Measurements from ENCODE around the gene CSDE1.

Gene CSDE1

GRCh38 chr1:114696810-114697209, 61.0 kb downstream of the CSDE1 start:
- DNase-seq, result no peak

DNA sequence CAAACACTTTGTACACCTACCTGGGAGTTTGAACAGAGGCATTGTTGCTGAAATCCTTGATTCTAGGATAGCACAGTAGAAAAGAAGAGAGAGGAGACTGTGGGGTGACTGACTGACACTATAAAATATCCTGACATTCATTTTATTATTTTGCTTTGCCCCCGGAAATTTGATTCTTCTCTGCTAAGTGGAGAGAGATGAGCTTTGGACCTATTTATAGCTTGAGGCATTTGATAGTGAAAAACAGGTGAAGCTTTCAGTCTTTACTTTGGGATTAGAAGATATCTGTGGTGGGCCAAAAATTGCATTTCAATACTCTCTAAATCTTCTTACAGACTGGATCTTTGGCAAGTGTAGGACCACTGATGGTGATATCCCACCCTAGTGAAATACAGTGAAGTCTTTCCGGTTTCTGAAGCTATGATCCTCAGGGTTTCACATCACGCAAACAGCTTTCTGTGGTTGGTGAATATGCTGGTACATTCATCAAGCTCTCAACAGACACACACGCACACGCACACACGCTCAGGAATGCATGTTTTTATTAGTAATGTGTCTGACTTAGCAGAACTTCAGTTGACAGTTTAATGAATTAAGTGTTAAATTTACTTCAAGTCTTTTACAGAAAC, 62.2 kb downstream of the CSDE1 start, which contains the start of gene AMPD1:
TSS of gene AMPD1 (minus strand) at position 117 of the 629 bp plus-strand sequence. CDS start at position 42, 75 bp downstream.
- no peak for DNase-seq

DNA sequence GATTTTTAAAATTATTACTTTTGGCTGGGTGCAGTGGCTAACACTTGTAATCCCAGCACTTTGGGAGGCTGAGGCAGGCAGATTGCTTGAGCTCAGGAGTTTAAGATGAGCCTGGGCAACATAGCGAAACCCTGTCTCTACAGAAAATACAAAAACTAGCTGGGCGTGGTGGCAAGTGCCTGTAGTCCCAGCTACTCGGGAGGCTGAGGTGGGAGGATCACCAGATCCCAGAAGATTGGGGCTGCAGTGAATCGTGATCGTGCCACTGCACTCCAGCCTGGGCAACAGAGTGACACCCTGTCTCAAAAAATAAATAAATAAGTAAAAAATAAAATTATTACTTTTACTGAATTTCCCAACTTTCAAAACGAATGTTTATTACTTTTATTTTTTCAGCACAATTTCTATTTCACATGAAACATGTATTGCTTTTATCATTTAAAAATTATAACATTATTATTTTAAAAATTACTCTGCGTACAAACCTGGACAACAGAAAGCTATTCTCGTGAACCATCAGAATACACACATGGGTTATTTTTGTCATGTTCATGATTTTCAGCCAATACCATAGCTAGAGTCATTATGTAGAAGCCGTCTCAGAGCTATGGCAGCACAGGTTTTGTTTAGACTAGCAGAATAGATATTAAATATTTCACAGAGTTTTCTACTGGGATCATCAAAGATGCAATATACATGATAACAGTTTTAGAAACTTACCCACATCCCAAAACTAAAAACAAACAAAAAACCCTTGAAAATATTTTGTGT, 63.1 kb downstream of the CSDE1 start:
- DNase-seq, result no peak

- DNase-seq, result no peak
Observed at GRCh38 chr1:114692947-114693346, 64.8 kb downstream of the CSDE1 start.

GRCh38 chr1:114691061-114691460, 66.7 kb downstream of the CSDE1 start:
- no peak for DNase-seq

- DNase-seq, result no peak
Observed at GRCh38 chr1:114690148-114690547, 67.6 kb downstream of the CSDE1 start.

- no peak for DNase-seq
Observed at GRCh38 chr1:114688526-114688925, 69.3 kb downstream of the CSDE1 start.

DNA sequence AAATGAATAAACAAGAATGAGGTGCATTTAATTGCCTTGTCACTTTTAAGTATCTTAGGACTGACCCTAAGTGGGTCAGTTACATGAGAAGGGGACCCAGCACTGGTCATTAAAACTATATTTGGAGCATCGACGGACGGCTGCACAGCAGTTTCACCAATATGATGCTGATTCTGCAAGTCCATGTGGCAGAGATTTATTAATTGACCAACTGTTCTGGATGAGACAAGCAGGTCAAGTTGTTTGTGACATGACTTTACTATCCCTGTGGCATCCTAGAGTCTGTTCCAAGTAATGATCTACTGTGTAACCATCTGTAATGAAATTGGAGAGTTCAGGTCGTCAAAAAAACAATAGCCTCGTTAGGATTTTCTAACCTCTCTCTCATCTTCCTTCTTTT, 71.9 kb downstream of the CSDE1 start:
- no peak for DNase-seq

DNA sequence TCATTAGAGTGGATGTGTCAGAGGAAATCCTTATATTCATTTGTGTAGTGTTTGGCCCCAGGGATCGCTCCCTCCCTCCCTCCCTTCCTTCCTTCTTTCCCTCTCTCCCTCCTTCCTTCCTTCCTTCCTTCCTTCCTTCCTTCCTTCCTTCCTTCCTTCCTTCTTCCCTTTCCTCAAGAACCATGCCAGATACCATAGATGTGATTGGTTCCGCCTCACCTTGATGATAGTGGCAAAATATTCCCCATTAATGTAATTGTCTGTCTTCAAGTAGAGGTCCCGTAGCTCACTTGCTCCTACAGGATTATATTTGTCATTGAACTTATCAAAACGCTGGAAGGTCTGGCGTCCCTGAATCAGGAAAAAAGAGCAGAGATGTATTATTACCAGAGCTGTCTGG, 80.1 kb downstream of the CSDE1 start:
- no peak for DNase-seq

- no peak for DNase-seq
Observed at GRCh38 chr1:114676115-114676514, 81.7 kb downstream of the CSDE1 start.

- no peak for DNase-seq
Observed at GRCh38 chr1:114671939-114672275, 85.9 kb downstream of the CSDE1 start.

DNA sequence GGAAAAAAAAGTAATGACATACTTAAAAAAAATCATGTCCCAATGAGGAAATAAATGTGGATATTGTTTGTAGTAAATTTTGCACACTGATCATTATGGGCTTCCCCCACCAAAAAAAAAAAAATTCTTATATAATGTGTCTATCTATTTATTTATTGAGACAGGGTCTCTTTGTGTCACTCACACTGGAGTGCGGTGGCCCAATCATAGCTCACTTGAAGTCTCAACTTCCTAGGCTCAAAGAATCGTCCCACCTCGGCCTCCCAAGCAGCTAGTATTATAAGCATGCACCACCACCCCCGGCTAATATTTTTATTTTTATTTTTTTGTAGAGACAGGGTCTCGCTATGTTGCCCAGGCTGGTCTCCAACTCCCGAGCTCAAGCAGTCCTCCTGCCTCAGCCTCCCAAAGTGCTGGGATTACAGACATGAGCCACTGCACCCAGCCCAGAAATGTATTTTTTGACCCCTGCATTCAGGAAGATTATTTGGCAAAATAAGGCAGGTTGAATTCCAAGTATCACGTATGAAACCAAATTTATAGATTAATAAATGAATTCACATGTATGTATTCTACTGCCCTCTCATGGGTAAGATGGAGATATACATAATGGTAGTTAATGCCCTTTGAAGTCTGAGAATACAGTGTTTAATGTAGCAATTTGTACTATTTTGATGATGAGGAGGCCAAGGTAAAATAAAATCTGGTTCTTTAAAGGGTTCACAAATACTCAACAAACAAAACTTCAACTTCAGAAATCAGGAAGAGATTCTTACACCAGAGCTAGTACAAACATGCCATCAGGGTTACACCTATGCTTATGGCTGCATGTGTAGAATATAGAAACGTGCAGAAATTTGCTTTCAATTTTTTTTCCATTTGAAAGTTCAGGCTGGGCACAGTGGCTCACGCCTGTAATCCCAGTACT, 86.5 kb downstream of the CSDE1 start:
- no peak for DNase-seq

DNA sequence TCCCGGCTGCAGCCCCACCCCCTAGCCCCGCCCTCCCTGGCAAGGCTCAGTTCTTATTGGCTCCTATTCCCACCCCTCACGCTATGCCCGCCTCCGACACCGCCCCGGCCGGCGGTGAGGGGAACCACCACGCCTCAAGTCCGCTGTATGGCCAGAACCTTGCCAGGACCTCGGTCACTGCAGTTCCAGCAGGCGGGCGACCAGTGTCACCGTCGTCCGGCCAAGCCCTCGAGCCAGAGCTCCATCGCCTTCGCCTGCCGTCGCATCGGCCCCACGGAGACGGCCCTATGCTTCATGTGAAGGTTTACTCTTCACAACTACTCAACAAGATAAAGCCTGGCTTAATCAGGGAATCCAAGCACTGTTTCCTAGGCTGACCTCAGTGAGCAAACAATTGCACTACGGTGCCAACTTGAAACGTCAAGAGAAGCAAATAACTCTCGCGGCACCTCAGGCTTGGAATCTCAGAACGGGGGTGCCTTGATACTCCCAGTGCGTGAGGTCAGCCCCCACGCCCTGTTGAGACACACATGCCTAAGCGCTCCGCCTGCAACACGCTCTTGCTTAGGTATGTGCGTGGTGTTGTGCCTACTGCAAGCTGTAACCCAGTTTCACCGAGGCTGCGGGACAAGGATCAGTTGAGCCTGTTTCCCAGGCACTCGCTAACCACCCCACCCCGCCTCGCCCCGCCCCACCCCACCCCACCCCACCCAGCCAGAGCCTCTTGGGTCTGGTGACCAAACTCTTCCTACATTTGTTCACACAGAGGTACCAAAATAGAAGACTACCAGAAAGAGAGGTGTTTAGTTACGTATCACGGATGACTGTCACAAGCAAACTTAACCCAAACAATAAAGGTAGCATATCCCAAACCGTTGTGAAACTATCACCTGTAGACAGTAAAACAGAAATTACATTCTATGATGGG, 87.4 kb downstream of the CSDE1 start:
- DNase-seq, result no peak

DNA sequence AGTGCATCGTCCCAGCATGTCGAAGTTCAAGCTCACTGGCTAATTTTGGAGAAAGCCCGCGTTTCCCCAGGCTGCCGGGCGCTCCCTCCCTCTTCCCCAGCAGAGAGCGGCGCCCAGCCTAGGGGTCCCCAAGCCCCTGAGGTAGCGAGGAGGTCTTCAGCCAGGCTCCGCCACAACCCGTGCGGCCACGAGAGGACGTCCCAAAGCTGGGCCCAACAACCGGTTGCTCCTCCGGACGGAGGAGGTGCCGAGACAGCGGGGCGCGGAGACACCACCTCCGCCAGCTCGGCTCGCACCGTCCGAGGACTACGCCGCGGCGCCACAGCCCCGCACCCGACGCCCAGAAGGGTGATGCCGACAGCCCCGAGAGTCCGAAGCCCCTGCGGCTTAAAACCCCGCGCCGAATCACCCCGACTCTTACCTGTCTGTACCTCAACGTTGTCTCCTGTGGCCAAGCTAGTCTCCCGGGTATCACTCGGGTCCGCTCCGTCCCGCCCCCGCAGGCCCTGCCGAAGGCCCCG, 88.2 kb downstream of the CSDE1 start, which contains the start of gene DENND2C:
TSS of gene DENND2C (minus strand) at position 488 of the 521 bp plus-strand sequence. CDS start 44,065 bp downstream, outside the sequence.
- DNase-seq, result no peak

- no peak for DNase-seq
Observed at GRCh38 chr1:114668784-114669561, 88.8 kb downstream of the CSDE1 start.

- no peak for DNase-seq
Observed at GRCh38 chr1:114668373-114668772, 89.4 kb downstream of the CSDE1 start.

DNA sequence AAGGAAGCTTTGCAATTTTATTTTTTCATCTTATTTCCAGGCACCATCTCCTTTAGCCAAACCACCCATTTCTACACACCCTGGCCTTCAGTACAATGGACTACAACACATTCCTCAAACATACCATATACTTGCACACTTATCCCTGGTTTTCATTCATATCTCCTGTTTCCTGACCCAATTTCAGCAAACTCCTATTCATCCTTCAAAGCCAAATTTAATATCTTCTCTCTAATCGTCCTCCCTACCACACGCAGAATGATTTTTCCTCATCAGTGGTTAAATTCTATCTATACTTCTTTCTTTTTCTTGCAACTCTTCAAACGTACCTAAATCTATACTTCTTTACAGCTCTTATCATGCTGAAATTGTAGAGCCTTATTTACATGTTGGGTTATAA, 90.8 kb downstream of the CSDE1 start:
- DNase-seq, result no peak
